PFSK-1 (cell line): ENCODE data around the gene TMEM14A.

ENCODE experiments used
- FOXP2 ChIP-seq: optimal IDR thresholded peaks from 2 replicates; pipeline ENCODE3; 2011; ENCODE audit warnings: borderline replicate concordance, control low read depth, inconsistent platforms; ENCODE audit not compliant: insufficient read depth; ENCODE audit errors: extremely low read length, extremely low read depth
- POLR2AphosphoS5 ChIP-seq: IDR thresholded peaks from 2 replicates; pipeline ENCODE4 v1.6.1; 2012; ENCODE audit warnings: low read depth, mild to moderate bottlenecking, control low read depth, low read length, moderate library complexity
- SIN3A ChIP-seq: IDR thresholded peaks from 2 replicates; pipeline ENCODE4 v1.6.1; 2012; ENCODE audit warnings: mild to moderate bottlenecking, low read length, moderate library complexity, borderline replicate concordance; ENCODE audit not compliant: insufficient read depth
- TAF1 ChIP-seq: IDR thresholded peaks from 2 replicates; pipeline ENCODE4 v1.6.1; 2012; ENCODE audit warnings: low read length, control low read depth, borderline replicate concordance; ENCODE audit not compliant: insufficient read depth
- TF ChIP-seq, protein P1 (sequence below), 2 experiments: IDR thresholded peaks; 2 replicates each; pipeline versions ENCODE4 v1.6.1 to v1.8.0; 2011 to 2012; ENCODE audit warnings: low read depth in 2 of 2, low read length in 2 of 2, control low read depth in 1 of 2, inconsistent platforms in 1 of 2, mild to moderate bottlenecking in 1 of 2, moderate library complexity in 1 of 2; ENCODE audit not compliant: insufficient read depth in 1 of 2

TMEM14A gene

DNA sequence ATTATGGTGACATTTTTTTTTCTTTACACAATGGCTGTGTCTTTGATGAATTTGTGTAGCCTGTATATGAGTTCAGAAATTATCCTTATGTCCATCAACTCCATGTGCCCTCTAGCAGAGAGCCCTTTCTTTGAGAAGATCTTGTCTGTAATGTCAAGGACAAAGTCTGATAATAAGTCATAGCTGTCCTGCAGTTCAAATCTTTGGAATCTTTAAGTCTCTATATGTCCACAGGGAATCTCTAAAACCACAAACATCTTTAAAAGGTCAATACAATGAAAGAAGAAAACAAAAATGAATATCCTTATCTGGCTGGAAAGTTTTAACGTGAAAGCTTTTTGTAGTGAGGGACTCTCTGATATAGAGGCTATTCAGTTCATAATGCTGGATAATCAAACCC, 16.9 kb upstream of the TMEM14A start:
- TF ChIP-seq, protein P1, sequence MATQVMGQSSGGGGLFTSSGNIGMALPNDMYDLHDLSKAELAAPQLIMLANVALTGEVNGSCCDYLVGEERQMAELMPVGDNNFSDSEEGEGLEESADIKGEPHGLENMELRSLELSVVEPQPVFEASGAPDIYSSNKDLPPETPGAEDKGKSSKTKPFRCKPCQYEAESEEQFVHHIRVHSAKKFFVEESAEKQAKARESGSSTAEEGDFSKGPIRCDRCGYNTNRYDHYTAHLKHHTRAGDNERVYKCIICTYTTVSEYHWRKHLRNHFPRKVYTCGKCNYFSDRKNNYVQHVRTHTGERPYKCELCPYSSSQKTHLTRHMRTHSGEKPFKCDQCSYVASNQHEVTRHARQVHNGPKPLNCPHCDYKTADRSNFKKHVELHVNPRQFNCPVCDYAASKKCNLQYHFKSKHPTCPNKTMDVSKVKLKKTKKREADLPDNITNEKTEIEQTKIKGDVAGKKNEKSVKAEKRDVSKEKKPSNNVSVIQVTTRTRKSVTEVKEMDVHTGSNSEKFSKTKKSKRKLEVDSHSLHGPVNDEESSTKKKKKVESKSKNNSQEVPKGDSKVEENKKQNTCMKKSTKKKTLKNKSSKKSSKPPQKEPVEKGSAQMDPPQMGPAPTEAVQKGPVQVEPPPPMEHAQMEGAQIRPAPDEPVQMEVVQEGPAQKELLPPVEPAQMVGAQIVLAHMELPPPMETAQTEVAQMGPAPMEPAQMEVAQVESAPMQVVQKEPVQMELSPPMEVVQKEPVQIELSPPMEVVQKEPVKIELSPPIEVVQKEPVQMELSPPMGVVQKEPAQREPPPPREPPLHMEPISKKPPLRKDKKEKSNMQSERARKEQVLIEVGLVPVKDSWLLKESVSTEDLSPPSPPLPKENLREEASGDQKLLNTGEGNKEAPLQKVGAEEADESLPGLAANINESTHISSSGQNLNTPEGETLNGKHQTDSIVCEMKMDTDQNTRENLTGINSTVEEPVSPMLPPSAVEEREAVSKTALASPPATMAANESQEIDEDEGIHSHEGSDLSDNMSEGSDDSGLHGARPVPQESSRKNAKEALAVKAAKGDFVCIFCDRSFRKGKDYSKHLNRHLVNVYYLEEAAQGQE (IDR thresholded peaks at IDR 0.05; ENCODE audit: insufficient read depth in 1 of 2, low read depth in 2 of 2, low read length in 2 of 2), result no peak
- TF ChIP-seq SIN3A (no peak), POLR2AphosphoS5 (no peak), FOXP2 (no peak), TAF1 (no peak)

DNA sequence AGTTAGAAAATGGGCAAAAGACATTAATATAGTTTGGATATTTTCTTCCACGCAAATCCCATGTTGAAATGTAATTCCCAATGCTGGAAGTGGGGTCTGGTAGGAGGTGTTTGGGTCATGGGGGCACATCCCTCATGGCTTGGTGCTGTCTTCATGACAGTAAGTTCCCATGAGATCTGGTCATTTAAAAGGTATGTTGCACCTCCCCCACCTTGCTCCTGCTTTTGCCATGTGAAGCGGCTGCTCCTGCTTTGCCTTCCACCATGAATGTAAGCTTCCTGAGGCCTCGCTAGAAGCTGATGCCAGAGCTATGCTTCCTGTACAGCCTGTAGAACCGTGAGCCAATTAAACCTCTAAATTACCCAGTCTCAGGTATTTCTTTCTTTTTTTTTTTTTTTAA, 16.3 kb upstream of the TMEM14A start:
- TF ChIP-seq SIN3A (no peak), TAF1 (no peak), POLR2AphosphoS5 (no peak), FOXP2 (no peak)
- TF ChIP-seq, protein P1 (IDR thresholded peaks at IDR 0.05; ENCODE audit: insufficient read depth in 1 of 2, low read depth in 2 of 2, low read length in 2 of 2), result no peak

DNA sequence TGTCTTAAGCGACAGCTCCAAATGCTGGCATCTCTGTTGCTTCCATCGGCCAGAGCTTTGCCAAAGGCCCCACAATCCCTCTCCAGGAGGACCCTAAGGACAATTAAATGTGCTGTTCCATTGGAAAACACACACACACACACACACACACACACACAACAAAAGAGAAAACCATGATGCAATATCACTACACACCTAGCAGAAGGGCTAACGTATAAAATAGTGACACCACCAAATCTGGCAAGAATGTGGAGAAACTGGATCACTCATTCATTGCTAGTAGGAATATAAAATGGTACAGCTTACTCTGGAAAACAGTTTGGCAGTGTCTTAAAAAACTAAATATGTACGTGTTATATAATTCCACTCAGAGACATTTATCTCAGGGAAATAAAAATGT, 13.0 kb upstream of the TMEM14A start:
- TF ChIP-seq SIN3A, result no peak
- TF ChIP-seq FOXP2, result no peak
- no peak for TF ChIP-seq POLR2AphosphoS5

DNA sequence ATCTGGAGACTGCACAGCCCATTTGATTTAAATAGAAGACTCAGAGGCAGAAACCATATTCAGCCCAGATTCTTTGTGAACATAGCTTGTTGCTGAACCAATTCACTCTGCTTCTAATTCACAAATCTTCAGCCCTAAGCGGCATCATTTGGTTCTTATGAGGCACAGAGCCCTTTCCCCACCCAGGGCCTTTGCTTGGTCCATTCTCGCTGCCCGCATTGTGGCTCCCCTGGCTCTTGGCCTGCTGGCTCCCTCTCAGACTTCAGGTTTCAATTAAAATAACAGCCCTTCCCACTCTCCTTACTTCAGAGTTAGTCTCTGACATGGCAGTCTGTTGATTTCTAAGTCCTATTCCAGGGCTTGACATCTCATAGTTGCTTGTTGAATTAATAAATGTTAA, 9.4 kb upstream of the TMEM14A start:
- TF ChIP-seq, protein P1 (IDR thresholded peaks at IDR 0.05; ENCODE audit: insufficient read depth in 1 of 2, low read depth in 2 of 2, low read length in 2 of 2), result no peak
- no peak for TF ChIP-seq TAF1
- TF ChIP-seq POLR2AphosphoS5, result no peak
- no peak for TF ChIP-seq SIN3A
- no peak for TF ChIP-seq FOXP2

DNA sequence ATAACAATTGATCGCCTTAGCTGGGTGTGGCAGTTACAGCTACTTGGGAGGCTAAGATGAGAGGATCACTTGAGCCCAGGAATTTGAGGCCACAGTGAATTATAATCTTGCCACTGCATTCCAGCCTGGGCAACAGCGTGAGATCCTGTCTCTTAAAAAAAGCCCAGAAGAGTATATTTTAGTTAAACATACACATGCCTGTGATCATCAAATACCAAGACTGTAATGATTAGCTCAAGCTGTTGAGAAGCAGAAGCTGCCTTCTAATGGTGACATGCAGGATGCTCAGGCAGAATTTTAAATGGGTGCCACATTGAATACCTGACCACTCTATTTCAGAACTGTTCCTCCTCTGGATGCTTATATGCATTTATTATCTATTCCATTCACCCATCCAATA, 8.9 kb upstream of the TMEM14A start:
- TF ChIP-seq, protein P1 (IDR thresholded peaks at IDR 0.05; ENCODE audit: insufficient read depth in 1 of 2, low read depth in 2 of 2, low read length in 2 of 2), result no peak
- no peak for TF ChIP-seq POLR2AphosphoS5
- no peak for TF ChIP-seq TAF1
- TF ChIP-seq SIN3A, result no peak
- no peak for TF ChIP-seq FOXP2
